Prostate gland (tissue), 2 donors: ENCODE data around the gene HUNK. TPM values are rescaled to one million over a fixed set of nuclear protein-coding genes. Genes with fewer than 3 reads are reported as not detected.
"Not testable (repeated sequence)": the region's sequence is repeated elsewhere in the genome, so short reads cannot be mapped to it uniquely, and the experiment has no call there.

Experiments
- DNase-seq: peaks from one replicate; pipeline ENCODE4 v3.0.0-alpha.2; 2019; ENCODE audit warnings: low spot score
- H3K27ac ChIP-seq, 2 donors: fragments of 200-600 bp; sonication (generic); 2 replicates each; pipeline ENCODE4 v1.5.1; 2017 to 2019
- H3K27me3 ChIP-seq: fragments of 200-600 bp; sonication (generic); replicated peaks from 2 replicates; pipeline ENCODE4 v1.5.1; 2019; ENCODE audit not compliant: insufficient read depth
- H3K36me3 ChIP-seq, 2 donors: fragments of 200-600 bp; sonication (generic); 1 replicate in 1 of 2; 2 replicates in 1 of 2; pipeline versions ENCODE4 v1.5.1 to v1.8.1; 2017 to 2019
- H3K4me1 ChIP-seq: fragments of 200-600 bp; sonication (generic); replicated peaks from 2 replicates; pipeline ENCODE4 v1.5.1; 2019
- H3K4me3 ChIP-seq, 2 donors: fragments of 200-600 bp; sonication (generic); 2 replicates each; pipeline ENCODE4 v1.5.1; 2017 to 2019
- H3K9me3 ChIP-seq: fragments of 200-600 bp; sonication (generic); 2 replicates; pipeline ENCODE4 v1.5.1; 2017
- CTCF ChIP-seq, 4 experiments: fragments of 200-600 bp in 2 of 4; fragments of 450-650 bp in 2 of 4; sonication (generic) in 2 of 4; IDR thresholded peaks; 1 replicate in 3 of 4; 2 replicates in 1 of 4; pipeline ENCODE4 v1.5.1; 2016 to 2019; ENCODE audit warnings: antibody characterized with exemption in 4 of 4, mild to moderate bottlenecking in 2 of 4, moderate library complexity in 2 of 4
- POLR2A ChIP-seq: fragments of 450-650 bp; IDR thresholded peaks from one replicate; pipeline ENCODE4 v1.6.1; 2016; ENCODE audit warnings: antibody characterized with exemption, mild to moderate bottlenecking
- POLR2AphosphoS5 ChIP-seq: sonication (generic); formaldehyde crosslinking; IDR thresholded peaks from one replicate; pipeline ENCODE4 v1.6.1; 2017; ENCODE audit warnings: antibody characterized with exemption
- WGBS: methylation state at CpG from one replicate; pipeline ENCODE4 v1.1.5; 2018; 5-methylcytosine and 5-hydroxymethylcytosine counted together
- intact Hi-C: fragments of 100-400 bp; cut with DNase I; formaldehyde crosslinking; loops from one replicate; pipeline ENCODE4 v1.14.2; 2022
- total RNA-seq, 2 donors: library from RNA; depleted of rRNA; stranded (reverse); fragments of >200 nt; gene quantifications; one replicate each; pipeline ENCODE4 v1.1.0, GENCODE V29; 2016

The HUNK gene
- total RNA-seq, 2 donors from 2014 or later, result 3.7 to 5.0 TPM

- Histone ChIP-seq H3K36me3 (no peaks in the 10 kb centered on the region), H3K4me1 (no peaks in the 10 kb centered on the region), H3K27me3 (no peaks in the 10 kb centered on the region), H3K9me3 (no peaks in the 10 kb centered on the region), H3K4me3 (no peak overlapping the region), H3K27ac (no peak overlapping the region)
- no peak for TF ChIP-seq POLR2AphosphoS5
- no peak for TF ChIP-seq CTCF (IDR thresholded peaks at IDR 0.05)
- no peak for TF ChIP-seq POLR2A
- intact Hi-C loops, result no loop called here
- no peak for DNase-seq
- 72% methylated on average over 7 of the region's 7 CpGs for WGBS
Measured at GRCh38 chr21:31857096-31857495, 15.7 kb upstream of the HUNK start.

- H3K27ac ChIP-seq, H3K9me3 ChIP-seq, intact Hi-C loops, H3K27me3 ChIP-seq, H3K4me1 ChIP-seq, DNase-seq, H3K36me3 ChIP-seq, H3K4me3 ChIP-seq: not testable (repeated sequence)
- WGBS, result 85% methylated on average over 7 of the region's 7 CpGs
Measured at GRCh38 chr21:31857631-31858030, 15.2 kb upstream of the HUNK start.

- Histone ChIP-seq H3K36me3 (no peaks in the 10 kb centered on the region), H3K4me3 (no peak overlapping the region), H3K9me3 (no peaks in the 10 kb centered on the region), H3K4me1 (no peaks in the 10 kb centered on the region), H3K27ac (no peak overlapping the region), H3K27me3 (no peaks in the 10 kb centered on the region)
- no peak for DNase-seq
- WGBS, result 97% methylated on average over 3 of the region's 3 CpGs
- intact Hi-C loops, result loop anchor here (10.0 kb wide), 2 partner anchors 274 to 734 kb away; no protein-coding TSS in a partner anchor
- TF ChIP-seq CTCF (IDR thresholded peaks at IDR 0.05) (no peak), POLR2A (no peak), POLR2AphosphoS5 (no peak)
Measured at GRCh38 chr21:31860851-31861250, 12.0 kb upstream of the HUNK start.

GRCh38 chr21:31862078-31862477 is 10.7 kb upstream of the HUNK start:
- Histone ChIP-seq H3K4me1 (no peaks in the 10 kb centered on the region), H3K27ac (no peak overlapping the region), H3K36me3 (no peaks in the 10 kb centered on the region), H3K27me3 (no peaks in the 10 kb centered on the region), H3K9me3 (no peaks in the 10 kb centered on the region), H3K4me3 (no peak overlapping the region)
- intact Hi-C loops, result loop anchor here (10.0 kb wide), 2 partner anchors 273 to 733 kb away; no protein-coding TSS in a partner anchor
- no peak for DNase-seq
- no peak for TF ChIP-seq POLR2A
- WGBS, result 80% methylated on average over 7 of the region's 7 CpGs

- Histone ChIP-seq H3K27me3 (no peaks in the 10 kb centered on the region), H3K9me3 (no peaks in the 10 kb centered on the region), H3K4me1 (no peaks in the 10 kb centered on the region), H3K36me3 (no peaks in the 10 kb centered on the region), H3K27ac (no peak overlapping the region), H3K4me3 (no peak overlapping the region)
- 85% methylated on average over 11 of the region's 11 CpGs for whole genome bisulfite sequencing
- no peak for TF ChIP-seq CTCF (IDR thresholded peaks at IDR 0.05)
- no peak for TF ChIP-seq POLR2AphosphoS5
- TF ChIP-seq POLR2A, result no peak
- no peak for DNase-seq
- intact Hi-C loops, result loop anchor here (10.0 kb wide), 2 partner anchors 269 to 729 kb away; no protein-coding TSS in a partner anchor
Measured at GRCh38 chr21:31865429-31865970, 7.3 kb upstream of the HUNK start.

GRCh38 chr21:31866077-31866511 is 6.7 kb upstream of the HUNK start:
- peak; percentile 92 for DNase-seq
- no peak overlapping the region for H3K4me3 ChIP-seq

More at GRCh38 chr21:31866077-31866511, 6.7 kb upstream of the HUNK start:
- TF ChIP-seq POLR2A (no peak), CTCF (IDR thresholded peaks at IDR 0.05) (peak; percentile 80 to 95 (median 94)), POLR2AphosphoS5 (peak; percentile 70)
- intact Hi-C loops, result loop anchor here (1.0 to 10.0 kb wide), 3 partner anchors 269 to 729 kb away; no protein-coding TSS in a partner anchor
- Histone ChIP-seq H3K36me3 (no peaks in the 10 kb centered on the region), H3K4me1 (no peaks in the 10 kb centered on the region), H3K27ac (no peak overlapping the region), H3K27me3 (no peaks in the 10 kb centered on the region), H3K9me3 (no peaks in the 10 kb centered on the region)
- WGBS, result 18% methylated on average over 15 of the region's 15 CpGs
